GM21576 (cell line): ENCODE results near the gene TRAPPC10.
"Not testable (repeated sequence)": the region's sequence is repeated elsewhere in the genome, so short reads cannot be mapped to it uniquely, and the experiment has no call there.

Experiments
- ATAC-seq: cut with Tn5 transposase; IDR thresholded peaks from one replicate; pipeline ENCODE4 v1.9.1; 2021; ENCODE audit warnings: mild to moderate bottlenecking, moderate library complexity; ENCODE audit not compliant: unreplicated experiment

Gene TRAPPC10

DNA sequence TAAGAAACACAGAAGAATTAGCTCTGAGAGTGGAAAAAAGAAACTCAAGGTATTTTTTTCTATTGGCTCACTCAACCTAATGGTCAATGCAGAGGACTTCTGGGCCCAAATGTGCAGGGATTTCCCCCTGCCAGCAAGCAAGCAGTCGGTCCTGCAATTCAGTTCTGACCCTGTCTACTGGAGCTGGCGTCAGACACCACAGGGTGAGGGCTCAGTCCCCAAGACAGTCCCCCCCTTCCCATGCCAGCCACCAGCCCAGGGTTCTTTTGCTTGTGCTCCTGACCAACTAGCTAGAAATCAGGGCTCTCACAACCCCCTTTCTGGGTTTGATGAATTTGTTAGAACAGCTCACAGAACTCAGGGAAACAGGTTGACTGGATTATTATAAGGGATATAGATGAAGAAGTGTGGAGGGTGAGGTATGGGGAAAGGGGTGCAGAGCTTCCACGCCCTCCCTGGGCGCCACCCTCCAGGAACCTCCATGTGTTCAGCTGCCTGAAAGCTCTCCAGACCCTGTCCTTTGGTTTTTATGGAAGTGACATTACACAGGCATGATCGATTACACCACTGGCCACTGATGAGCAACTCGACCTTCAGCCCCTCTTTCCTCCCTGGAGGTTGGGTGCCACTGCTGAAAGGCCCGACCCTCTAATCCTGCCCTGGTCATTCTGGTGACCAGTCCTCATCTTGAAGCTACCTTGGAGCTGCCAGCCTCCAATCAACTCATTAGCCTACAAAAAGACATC, 72.6 kb downstream of the TRAPPC10 start:
- ATAC-seq, result no peak

DNA sequence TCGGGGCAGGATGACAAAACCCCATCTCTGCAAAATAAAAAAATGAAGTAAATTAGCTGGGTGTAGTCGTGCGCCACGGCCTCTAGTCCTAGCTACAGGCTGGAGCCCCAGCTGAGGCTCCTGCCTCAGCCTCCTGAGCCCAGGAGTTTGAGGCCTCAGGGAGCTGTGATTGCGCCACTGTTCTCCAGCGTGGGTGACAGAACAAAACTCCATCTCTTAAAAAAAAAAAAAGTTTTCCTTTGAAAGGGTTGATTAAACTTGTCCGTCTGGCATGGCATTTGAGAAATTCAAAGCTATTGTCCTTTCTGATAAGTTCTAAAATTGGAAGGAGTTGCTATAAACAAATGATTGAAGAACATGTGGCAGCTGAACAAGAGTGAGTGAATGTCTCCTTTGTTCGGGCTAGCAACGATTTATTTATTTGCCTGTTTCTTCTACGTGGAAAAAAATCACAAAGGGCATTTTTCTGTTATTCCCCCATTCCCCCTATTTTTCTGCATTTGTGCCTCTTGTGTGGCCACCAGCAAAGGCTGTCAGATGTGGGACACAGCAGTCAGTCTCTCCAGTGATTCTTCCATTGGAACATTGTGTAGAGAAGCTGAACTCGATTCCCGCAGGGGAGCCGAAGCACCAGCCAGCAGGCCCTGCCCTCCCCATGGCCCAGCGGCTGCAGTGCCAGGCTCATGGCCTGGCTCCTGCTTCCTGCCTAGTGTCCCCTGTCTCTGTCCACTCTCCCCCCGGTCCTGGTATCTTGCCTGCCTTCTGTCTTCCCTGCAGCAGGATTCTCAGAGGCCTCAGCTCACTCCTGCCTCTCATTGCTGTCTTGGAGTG, 73.6 kb downstream of the TRAPPC10 start:
- ATAC-seq, result no peak

DNA sequence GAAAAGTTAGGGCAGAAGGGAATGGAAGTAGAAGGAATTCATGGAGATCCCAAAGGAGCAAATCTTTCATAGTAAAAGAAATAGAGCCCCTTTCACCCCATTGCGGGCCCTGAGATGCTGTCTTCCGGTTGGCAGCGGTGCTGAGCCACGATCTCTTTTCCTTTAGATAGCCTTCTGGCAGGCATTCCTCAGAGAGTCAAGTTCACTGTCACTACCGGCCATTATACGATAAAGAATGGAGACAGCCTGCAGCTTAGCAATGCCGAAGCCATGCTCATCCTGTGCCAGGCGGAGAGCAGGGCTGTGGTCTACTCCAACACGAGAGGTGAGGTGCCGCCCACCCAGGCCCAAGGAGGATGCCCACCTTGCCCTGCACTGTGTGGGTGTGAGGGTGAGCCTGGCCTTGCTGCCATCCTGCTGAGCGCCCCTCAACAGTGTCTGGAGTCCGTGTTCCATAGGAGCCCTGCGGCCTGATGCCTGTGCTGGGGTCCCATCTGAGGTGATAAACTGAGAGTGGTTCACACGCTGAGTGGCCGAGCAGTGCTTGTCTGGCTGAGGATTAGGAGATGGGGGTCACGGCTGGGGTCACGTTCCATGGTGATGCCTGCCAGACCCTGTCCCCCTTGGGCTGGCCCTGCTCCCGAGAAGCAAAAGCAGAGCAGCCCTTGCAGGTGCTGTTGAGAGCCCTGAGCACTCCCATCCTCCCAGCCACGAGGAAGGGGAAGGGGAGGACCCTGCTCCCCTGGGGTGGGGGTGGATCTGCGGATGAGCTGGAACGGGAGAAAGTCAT, 74.7 kb downstream of the TRAPPC10 start:
- no peak for ATAC-seq

DNA sequence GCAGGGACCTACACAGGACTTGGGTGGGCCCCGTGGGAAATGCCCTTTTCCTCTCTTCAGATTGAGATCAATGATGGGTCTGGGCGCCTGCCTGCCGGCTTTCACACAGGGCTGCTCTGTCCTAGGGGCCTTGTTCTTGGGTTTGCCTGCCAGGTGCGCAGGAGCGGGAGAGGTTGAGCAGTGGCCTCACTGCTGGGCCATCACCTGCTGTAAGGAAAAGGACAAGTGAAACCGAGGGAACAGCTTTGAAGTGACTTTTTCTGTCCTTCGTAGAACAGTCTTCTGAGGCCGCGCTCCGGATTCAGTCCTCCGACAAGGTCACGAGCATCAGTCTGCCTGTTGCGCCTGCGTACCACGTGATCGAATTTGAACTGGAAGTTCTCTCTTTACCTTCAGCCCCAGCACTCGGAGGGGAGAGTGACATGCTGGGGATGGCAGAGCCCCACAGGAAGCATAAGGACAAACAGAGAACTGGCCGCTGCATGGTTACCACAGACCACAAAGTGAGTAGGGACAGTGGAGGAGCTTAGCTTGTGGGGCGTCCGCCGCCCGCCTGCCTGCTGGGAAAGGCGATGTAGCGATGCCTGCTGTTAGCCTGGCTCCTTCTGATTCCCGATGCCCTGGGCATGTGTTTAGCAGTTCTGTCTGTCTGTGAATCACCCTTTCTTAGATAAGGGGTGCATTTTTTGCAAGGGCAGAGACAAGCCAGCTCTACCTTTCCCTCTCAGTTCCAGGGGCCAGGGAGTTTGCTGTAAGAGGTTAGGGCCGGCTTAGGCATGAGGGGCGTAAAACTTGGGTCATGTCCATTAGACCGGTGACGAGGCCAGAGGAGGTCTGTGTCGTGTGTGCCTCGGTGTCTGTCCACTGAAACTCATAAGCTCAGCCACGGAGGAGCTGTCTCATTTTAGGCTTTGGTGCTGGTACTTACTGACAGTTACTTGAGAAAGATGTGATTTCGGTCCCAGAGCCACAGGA, 75.6 kb downstream of the TRAPPC10 start:
- no peak for ATAC-seq

DNA sequence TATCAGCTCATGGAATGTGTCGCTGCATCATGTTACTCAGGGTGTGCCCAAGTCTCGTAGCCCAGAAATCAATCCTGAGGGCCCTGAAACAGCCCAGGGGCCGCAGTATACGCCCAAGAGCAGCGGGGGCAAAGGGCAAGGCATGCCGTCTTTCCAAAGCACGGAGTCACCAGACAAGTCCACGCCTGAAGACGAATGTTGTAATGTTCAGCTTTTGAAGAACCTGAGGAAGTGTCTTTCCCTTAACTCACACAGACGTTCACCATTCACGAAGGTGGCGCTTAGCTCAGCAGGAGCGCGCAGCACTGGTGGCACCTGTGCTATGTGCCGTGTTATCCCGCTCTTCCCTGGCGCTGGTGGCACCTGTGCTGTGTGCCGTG, 76.3 kb downstream of the TRAPPC10 start:
- no peak for ATAC-seq

DNA sequence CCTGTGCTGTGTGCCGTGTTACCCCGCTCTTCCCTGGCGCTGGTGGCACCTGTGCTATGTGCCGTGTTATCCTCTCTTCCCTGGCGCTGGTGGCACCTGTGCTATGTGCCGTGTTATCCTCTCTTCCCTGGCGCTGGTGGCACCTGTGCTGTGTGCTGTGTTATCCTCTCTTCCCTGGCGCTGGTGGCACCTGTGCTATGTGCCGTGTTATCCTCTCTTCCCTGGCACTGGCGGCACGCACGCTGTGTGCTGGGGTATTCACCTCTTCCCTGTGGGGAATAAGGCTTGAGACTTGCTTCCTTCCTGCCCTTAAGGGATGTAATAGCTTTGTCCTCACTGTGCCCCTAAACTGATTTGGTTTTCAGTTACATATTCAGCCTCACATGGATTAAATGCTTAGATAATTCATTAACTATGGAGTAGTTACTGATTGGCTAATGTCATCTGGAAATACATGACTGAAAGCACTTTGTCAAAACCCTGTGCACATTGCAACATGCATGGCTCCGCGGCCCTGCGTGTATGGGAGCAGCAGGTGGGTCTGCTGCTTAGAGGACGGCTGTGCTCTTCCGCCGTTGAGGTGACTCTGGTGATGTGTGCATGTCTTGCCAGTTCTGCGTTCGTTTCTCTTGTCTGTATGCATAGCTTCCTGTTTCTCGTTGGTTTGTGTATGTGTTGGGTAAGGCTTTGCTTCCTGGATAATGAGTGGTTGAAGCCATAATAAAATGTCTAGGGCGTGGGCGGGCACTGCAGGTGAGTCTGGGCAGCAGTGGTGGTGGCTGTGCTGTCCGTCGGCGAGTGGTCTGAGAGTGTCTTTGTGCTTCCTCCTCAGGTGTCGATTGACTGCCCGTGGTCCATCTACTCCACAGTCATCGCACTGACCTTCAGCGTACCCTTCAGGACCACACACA, 77.1 kb downstream of the TRAPPC10 start:
- no peak for ATAC-seq

DNA sequence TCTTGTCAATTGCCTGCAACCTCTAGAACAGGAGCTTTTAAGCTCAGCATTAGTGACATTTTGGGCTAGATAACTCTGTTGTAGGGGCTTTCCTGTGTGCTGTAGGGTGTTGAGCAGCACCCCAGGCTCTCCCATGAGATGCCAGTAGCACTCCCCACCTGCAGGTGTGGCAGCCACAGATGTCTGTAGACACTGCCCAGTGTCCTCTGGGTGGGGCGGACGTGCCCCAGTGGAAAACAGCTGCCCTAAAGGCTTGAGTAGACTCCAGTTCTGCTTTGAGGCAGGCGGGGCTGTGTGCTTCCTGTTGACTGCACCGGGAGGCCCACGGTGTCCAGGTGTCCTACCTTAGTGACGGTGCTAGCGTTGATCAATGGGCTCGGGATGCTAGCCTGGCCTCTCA, 78.2 kb downstream of the TRAPPC10 start:
- ATAC-seq, result no peak

DNA sequence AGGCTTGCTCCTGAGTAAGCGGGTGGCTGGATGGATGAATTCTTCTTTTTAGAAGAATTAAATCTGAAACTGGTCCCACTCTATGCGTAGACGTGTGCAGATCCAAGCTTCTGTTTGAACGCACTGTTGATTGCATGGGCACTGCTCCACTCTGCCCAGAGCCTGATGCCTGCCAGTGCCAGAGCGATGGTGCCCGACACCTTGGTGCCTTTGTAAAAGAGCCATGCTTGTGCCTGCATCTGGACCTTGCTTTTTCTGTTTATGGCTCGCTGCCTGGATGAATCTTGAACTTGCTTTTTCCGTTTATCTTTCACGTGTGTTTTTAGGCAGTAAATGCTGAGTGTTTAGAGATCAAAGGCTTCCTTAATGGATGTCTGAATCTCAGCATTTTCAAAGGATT, 80.1 kb downstream of the TRAPPC10 start:
- ATAC-seq, result no peak

DNA sequence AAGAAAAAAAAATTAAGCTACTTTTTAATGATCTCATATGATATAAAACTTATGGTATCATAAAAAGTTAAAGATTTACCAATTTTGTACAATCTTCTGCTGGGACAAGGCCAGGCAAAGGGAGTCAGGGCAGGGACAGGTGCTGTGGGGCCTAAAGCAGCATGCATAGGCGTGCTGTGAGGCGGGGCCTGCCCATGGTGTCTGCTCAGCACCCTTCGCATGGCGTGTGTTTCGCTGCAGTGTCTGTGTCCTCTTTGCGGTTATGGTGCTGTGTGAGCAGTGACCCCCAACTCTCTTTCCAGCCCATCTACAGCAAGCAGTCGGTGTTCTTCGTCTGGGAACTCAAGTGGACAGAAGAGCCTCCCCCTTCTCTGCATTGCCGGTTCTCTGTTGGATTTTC, 81.7 kb downstream of the TRAPPC10 start:
- no peak for ATAC-seq

DNA sequence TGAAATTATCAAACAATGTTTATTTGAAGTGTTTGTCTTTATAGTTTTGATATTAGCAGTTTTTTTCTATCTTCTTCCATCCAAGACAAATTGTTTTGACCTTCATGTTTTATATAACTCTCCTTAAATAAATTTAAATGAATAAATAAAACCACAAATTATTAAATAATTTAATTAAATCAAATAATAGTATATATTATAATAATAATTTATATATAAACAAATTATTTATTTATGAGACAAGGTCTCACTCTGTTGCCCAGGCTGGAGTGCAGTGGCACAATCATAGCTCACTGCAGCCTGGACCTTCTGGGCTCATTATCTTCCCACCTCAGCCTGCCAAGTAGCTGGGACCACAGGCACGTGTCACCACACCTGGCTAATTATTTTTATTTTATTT, 82.7 kb downstream of the TRAPPC10 start:
- no peak for ATAC-seq

DNA sequence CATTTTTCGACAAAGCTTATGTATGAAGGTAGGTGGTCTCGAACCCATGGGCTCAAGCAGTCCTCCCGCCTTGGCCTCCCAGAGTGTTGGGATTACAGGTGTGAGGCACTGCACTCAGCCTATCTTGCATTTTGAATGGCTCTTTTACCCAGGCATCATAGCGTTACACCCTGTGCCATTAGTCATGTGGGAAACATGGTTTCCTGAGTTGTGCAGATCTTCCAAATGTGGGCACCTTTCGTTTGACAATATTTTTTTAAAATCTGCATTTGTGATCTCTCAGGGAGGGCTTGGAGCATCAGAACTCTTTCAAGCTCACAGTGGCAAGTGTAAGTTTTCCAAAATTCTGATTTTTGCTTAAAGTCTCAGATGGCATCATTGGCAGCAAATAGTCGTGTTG, 86.4 kb downstream of the TRAPPC10 start:
- not testable (repeated sequence) for ATAC-seq

DNA sequence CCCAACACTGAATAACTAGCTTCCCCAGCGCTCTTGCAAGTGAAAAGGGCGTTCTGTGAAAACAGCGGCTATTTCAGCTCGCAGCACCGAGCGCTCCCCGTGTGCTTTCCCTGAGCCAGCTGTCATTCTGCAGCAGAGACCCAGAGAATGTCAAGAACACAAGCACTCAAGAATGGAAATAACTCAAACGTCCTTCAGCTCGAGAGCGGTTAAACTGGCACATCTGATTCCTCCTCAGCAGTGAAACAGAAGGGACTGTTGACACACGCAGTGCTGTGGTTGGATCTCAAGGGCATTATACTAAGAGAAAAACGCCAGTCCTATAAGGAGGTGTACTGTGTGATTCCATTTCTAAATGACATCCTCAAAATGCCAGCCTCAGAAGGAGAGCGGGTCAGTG, 86.9 kb downstream of the TRAPPC10 start:
- ATAC-seq, result not testable (repeated sequence)

DNA sequence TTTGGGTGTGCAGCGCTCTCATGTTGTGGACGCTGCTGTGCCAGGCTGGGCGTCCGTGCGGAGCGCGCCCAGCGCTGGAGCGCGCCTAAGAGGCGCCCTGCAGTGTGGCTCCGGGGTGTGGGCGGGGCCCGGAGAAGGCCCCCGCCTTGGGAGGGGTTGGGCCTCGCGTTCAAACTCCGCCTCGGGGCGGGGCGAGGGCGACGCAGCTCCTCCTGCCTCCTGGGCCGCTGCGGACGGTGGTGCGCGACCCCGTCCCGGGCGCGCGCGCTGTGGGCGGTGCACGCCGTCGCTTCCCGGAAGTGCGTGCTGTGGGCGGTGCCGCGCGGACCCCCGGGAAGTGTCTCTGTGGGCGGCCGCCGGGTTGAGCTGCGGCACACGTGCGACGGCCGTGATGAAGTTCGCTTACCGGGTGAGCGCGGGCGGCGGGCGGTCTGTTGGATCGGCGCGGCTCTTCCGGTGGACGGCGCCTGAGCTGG, 95.0 kb downstream of the TRAPPC10 start, which contains the start of gene PWP2:
Gene PWP2 (plus strand): TSS at position 374 of the 476 bp plus-strand sequence. CDS start 18 bp downstream, at position 392.
- peak; percentile 68 for ATAC-seq

DNA sequence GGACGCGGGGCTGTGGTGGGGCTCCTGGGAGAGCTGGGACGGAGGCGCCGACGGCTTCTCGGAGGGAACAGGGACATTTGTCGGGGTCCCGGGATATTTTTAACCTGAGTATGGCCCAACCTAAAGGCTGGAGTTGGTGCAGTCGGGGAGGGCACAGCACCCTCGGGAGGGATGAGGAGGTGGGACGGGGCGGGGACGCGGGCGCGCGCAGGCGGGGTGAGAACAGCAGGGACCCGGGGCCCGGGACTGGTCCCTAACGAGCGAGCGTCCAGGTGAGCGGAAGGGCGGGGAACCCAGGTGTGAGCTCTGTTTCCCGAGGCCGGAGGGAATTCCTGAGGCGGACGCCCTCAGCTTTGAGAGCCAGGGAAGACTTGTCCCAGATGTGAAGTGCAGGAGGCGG, 95.5 kb downstream of the TRAPPC10 start:
- ATAC-seq, result peak; percentile 7

DNA sequence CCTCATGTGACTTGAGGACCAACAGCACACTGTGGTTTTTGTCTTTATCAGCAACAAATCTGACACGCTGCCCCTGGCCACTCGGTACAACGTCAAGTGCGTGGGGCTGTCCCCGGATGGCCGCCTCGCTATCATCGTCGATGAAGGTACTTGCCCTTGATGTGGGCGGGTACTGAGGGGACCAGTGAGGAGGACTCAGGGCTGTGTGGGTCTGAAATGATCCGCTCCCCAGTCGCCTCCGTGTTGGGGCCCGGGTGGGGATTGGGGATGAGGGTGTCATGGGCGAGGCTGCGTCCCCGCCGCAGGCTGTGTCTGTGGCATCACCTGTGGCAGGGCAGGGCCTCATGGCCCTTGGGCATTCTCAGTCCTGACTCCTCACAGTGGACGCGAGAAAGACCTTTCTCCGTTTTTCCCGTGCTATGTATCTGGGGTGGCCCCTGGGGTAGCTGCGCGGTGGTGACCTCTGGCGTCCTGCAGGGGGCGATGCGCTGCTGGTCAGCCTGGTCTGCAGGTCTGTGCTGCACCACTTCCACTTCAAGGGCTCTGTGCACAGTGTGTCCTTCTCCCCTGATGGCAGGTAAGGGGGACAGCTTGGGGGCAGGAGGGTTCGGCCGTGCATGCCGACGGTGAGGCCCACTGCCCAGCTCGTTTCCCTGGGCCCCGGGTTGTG, 101.7 kb downstream of the TRAPPC10 start:
- not testable (repeated sequence) for ATAC-seq

DNA sequence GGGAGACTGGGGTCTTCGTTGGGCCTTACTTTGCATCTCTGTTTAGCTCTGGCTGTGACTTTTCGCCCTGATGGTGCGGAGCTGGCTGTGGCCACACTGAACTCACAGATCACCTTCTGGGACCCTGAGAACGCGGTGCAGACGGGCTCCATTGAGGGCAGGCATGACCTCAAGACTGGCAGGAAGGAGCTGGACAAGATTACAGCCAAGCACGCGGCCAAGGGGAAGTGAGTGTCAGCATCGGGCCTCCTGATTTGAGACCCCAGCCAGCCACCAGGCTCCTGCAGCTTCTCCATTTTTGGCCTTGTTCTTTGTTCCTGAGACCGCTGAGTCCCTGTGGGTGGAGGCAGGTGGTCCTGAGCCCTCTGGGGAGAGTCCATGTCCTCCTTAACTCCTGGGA, 110.0 kb downstream of the TRAPPC10 start:
- ATAC-seq, result not testable (repeated sequence)

DNA sequence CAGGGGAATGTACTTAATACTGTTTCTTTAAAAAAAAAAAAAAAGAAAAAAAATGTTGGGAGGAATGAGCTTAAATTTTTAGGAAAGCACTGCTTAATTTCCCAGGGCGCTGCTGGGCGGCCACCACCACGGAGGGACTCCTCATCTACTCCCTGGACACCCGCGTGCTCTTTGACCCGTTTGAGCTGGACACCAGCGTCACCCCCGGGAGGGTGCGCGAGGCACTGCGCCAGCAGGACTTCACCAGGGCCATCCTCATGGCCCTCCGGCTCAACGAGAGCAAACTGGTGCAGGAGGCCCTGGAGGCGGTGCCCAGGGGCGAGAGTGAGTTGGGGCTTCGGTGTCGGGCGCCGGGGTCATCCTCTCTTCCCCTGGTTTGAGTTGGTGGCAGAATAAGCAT, 115.7 kb downstream of the TRAPPC10 start:
- ATAC-seq, result not testable (repeated sequence)

DNA sequence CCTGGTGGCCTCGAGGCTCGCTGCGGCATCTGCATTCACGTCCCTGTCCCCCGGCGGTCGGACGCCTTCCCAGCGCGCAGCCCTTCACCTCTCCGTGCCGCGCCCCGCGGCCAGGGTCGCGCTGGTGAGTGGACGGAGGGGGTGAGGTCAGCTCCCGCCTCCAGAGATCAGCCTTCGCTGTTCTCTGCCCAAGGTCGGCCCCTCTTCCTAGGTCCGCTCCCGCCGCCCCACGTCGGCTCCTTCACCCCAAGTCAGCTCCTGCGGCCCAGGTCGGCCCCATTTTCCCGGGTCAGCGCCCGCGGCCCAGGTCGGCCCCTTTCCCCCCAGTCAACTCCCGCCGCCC, 121.6 kb downstream of the TRAPPC10 start:
- ATAC-seq, result peak; percentile 9

DNA sequence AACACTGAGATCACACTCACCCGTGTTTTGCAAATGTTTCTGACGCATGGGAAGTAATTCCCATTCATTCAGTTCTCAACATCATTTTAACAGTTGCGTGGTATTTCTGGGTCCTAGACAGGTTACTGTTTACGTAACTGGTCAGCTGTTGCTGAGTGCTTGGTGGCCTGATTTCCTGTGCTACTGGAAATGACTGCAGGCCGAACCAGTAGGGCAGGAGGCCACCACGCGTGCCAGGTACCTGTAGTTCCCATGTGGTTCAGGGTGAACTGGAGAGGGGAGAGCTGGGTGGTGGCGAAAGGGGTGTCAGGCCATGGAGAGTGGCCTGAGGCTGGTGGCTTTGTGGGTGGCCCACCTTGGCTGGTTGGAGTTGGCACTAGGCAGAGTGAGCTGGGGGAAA, 122.6 kb downstream of the TRAPPC10 start:
- not testable (repeated sequence) for ATAC-seq
